DOHH2 (cell line): ENCODE measurements around the gene AFG3L2.

ENCODE experiments used
- CTCF ChIP-seq: fragments of 200-600 bp; sonication (generic); IDR thresholded peaks from one replicate; pipeline ENCODE4 v1.5.1; 2014; ENCODE audit warnings: antibody characterized with exemption, mild to moderate bottlenecking, low read depth, low read length; ENCODE audit not compliant: poor library complexity, severe bottlenecking
- EZH2phosphoT487 ChIP-seq: fragments of 200-600 bp; sonication (generic); IDR thresholded peaks from 2 replicates; pipeline ENCODE4 v1.6.1; 2017; ENCODE audit warnings: borderline replicate concordance, mild to moderate bottlenecking, antibody characterized with exemption, low read length, moderate library complexity, mixed read lengths

- TF ChIP-seq CTCF: no peak
- TF ChIP-seq EZH2phosphoT487: no peak
Observed at GRCh38 chr18:12291690-12292089, 85.3 kb downstream of the AFG3L2 start.
